Measurements from ENCODE around the gene MRPL44. TPM values are rescaled to one million over a fixed set of nuclear protein-coding genes. Genes with fewer than 3 reads are reported as not detected.

MRPL44 gene
- total RNA-seq, 1 experiment from 2014 or later = 33.5 TPM

DNA sequence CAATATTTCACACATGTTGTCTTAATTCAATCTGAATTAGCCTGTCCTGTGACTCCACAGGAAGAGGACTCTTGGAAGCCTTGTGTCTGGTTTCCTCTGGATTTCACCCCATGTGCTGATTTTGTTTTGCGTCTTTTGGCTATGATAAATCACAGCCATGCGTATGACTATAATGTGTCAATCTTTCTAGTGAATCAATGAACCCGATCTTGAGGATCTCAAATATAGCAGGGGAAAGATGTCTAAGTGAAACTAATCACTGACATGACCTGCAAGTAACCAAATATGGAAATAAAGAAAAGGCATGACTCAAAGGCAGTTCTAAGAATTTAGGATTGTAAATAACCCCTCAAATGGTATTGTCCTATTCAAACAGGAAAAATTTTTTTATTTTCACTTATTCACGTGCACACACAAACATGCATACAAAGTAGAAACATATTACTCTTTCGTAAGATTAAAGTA is 20.4 kb upstream of the MRPL44 start:
- no peak for DNase-seq (ENCODE audit: low read depth)

GRCh38 chr2:223937535-223937934 is 19.7 kb upstream of the MRPL44 start:
- DNase-seq (ENCODE audit: low read depth) = no peak

DNA sequence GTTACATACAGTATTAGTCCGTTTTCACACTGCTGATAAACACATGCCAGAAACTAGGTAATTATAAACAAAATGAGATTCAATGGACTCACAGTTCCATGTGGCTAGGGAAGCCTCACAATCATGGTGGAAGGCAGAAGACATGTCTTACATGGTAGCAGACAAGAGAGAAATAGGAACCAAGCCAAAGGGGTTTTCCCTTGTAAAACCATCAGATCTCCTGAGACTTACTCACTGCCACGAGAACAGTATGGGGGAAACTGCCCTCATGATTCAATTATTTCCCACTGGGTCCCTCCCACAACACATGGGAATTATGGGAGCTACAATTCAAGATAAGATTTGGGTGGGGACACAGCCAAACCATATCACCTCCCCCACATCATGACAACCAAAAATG is 17.8 kb upstream of the MRPL44 start:
- peak; percentile 54 for DNase-seq (ENCODE audit: low read depth)

GRCh38 chr2:223941579-223942277 is 15.5 kb upstream of the MRPL44 start:
- DNase-seq (ENCODE audit: low read depth) = peak; percentile 93

GRCh38 chr2:223943135-223943534 is 14.1 kb upstream of the MRPL44 start:
- no peak for DNase-seq (ENCODE audit: low read depth)

DNA sequence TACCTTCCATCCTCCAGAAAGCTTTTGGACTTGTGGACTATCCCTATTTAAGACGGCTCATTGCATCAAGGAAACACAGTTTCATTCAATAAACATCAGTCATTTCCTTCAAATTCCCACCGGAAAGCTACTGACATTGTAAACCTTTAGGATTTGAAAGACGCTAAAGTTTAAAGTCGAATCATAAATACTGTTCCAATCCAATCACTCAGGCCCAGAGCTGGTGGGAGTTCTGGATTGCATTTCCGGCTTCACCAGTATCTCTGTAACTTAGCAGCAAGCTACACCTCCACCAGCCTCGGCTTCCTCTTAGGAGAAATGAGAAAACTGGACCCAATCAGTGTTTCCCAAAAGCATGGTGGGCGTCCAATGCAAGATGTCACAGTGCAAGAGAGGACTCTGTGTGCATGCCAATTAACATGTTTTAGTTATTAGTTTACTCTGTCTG is 13.7 kb upstream of the MRPL44 start:
- peak; percentile 63 for DNase-seq (ENCODE audit: low read depth)

DNA sequence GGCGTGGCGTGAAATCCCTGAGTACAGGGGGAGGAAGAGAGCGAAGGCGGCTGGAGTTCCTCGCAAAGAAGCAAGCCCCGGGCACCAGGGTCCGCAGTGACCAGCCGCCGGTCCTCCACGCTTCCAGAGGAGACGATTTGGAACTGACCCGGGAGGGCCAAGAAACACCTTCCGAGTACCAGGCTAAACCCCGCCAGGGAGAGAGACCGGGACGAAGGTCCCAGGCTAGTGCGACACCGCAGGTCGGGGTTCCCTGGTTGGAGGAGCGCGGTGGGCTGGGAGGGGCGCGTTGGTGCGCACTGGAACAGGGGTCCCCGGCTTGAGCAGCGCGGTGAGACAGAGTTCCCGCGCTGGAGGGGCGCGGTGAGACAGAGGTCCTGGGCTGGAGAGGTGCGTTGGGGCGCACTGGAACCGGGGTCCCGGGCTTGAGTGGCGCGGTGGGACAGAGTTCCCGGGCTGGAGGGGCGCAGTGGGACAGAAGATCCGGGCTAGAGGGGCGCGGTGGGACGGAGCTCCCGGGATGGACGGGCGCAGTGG is 13.0 kb upstream of the MRPL44 start:
- peak; percentile 44 for DNase-seq (ENCODE audit: low read depth)

- DNase-seq (ENCODE audit: low read depth) = peak; percentile 82
Observed at GRCh38 chr2:223944703-223945531, 12.3 kb upstream of the MRPL44 start, which contains the start of gene WDFY1. Gene WDFY1, minus strand, starts transcription at chr2:223945335. Its CDS starts 51 bp downstream, at chr2:223945284.

- no peak for DNase-seq (ENCODE audit: low read depth)
Observed at GRCh38 chr2:223945755-223946154, 11.5 kb upstream of the MRPL44 start.

GRCh38 chr2:223947711-223948205 is 9.5 kb upstream of the MRPL44 start:
- no peak for DNase-seq (ENCODE audit: low read depth)

- no peak for DNase-seq (ENCODE audit: low read depth)
Observed at GRCh38 chr2:223949241-223949840, 7.9 kb upstream of the MRPL44 start.

DNA sequence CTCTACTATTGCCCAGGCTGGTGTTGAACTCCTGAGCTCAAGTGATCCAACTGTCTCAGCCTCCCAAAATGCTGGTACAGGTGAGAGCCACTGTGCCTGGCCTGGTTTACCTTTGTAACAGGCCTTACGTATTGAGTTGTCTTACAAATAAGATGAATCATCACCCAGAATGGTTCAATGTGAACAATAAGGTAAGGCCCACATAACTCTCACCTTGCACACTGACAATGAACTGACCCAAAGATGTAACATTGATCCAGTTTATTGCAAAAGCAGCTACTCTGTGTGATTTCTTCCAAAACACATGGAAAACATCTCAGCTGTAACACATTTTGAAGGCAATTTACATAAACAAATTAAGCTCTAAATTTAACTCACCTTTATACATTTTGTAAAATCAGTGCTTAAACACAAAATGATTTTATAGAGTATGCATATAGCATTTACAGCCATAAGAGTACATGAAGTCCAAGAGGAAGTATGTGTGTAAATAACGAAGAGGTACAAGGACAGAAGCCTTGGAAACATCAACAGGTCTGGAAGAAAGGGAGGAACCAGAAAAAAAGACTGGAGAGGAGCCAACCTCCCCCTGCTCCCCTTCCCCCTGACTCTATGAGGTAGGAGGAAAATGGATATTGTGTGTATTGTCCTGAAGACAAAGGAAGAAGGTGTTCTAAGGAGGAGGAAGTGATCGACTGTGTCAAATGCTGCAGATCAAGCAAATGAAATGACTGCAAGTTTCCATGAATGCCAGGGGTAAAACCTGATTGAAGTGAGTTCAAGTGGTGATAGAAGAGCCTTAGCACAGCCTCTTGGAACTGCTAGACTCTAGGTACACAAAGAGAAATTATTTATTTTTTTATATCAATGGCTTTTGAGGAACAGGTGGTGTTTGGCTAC is 6.6 kb upstream of the MRPL44 start:
- DNase-seq (ENCODE audit: low read depth) = no peak

GRCh38 chr2:223952280-223952968 is 4.8 kb upstream of the MRPL44 start:
- DNase-seq (ENCODE audit: low read depth) = no peak

DNA sequence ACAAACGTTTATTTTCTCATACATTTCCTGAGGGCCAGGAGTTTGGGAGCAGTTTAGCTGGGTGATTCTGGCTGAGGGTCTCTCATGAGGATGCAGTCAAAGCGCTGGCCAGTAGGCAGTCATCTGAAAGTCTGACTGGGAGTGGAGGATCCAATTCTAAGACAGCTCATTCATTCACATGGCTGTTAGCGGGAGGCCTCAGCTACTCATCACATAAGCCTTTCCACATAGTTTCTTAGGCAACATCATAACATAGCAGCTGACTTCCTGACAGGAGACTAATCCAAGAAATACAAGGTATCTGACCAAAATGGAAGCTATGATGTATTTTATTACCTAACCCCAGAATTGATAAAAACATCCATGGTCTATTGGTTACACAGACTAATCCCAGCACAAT is 2.9 kb upstream of the MRPL44 start:
- DNase-seq (ENCODE audit: low read depth) = peak; percentile 75

- no peak for DNase-seq (ENCODE audit: low read depth)
Observed at GRCh38 chr2:223956300-223956699, 963 bp upstream of the MRPL44 start.

GRCh38 chr2:223959688-223960087 is 2.4 kb downstream of the MRPL44 start:
- no peak for DNase-seq (ENCODE audit: low read depth)

DNA sequence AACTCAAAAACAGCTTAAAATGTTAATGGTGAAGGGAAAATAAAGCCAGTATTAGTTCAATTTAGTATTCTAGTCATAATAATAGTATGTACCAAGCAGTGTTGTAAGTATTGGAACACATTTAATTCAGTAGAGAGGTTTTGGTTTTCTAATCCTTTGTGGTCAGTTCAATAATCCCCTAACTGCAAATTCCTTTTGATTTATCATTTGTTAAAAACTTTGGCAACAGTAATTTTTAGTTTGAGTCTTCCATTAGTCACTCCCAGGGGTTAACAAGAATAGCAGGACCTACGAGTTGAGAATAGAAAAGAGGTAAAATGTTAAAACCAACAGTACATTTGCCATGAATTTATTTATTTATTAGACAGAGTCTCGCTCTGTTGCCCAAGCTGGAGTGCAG is 10.7 kb downstream of the MRPL44 start:
- peak; percentile 54 for DNase-seq (ENCODE audit: low read depth)

DNA sequence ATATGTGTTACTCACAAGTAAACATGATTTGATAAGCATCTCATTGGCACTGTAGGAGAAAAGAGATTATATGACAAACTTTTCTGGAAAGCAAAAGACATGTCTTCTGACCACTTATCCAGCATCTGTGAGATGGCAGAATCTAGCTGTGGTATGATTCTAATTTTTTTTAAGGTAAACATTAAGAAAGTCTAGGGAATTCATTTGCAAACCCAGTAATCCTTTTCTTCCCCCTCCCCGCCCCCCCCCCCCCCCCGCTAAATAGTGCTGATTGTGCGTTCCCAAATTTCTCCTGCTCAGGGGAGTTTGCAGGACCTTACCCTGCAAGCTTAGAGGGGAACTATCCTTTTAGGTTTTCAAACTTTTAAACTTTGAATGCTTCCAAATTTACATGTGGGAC is 12.1 kb downstream of the MRPL44 start:
- peak; percentile 18 for DNase-seq (ENCODE audit: low read depth)

DNA sequence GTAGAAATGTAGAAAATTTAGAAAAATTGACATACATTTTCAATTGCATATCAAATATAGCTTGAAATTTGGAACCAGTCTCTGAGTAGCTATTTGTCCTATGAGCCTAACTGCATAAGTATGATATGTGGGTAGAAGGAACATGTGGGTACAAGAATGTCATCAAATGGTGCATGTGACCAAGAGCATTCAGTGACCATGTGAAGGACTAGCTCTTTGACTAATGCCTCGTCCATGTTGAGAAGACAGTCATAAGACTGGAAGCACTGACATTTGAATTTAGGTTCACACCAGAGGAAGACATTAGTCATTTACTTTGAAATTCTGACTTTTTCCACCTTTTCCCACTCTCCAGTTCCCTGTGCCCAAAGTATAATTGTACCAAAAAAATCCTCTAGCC is 12.6 kb downstream of the MRPL44 start:
- DNase-seq (ENCODE audit: low read depth) = peak; percentile 15

Data from M059J (cell line).